Measurements from ENCODE around the gene TMEM25. TPM values are rescaled to one million over a fixed set of nuclear protein-coding genes. Genes with fewer than 3 reads are reported as not detected.
"Not testable (repeated sequence)": the region's sequence is repeated elsewhere in the genome, so short reads cannot be mapped to it uniquely, and the experiment has no call there.

TMEM25 gene
- 2.7 TPM for total RNA-seq
- long read RNA-seq, transcript TMEM25-201 (9 exons, 2,409 nt), result major isoform, 12 of 21 reads
- long read RNA-seq, partial matches to known transcripts, result 4 of 21 reads
- long read RNA-seq, other reads (novel, unspliced or antisense), result 2 of 21 reads

DNA sequence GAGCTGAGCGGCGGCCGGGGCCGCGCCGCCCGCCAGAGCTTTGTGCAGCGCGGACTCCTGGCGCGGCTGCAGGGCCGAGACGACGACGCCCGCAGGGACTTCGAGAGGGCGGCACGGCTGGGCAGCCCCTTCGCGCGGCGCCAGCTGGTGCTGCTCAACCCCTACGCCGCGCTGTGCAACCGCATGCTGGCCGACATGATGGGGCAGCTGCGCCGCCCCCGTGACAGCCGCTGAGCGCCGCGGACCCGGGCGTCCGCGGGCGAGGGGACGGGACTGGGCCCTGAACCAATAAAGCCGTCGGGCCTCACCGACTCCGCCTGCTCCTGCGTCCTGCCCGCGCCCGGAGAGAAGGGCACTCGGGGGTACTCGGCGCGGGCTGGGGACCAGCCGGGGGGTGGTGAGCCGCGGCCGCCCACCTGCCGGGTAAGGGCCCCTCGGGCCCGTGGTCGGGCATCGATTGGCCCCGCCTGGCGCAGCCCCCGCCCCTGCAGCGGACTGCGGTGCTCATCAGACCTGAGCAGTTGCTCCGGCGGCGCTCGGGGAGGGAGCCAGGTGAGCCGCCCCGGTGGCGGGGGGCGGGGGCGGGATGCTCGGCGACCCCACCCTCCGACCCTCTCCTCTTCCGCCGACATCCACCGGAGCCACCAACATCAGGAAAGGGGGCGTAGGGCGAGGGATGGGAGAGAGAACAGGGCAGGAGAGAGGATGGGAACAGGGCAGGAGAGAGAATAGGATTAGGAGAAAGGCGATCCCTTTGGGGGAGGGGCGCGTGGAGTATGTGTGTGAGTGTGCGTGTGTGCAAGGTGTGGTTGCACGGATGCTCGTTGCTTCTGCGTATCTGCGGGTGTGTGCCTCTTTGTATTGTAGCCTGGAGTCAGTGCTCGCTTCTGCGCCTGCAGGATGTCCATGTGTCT, at the start of gene TMEM25:
Gene TMEM25 (plus strand): TSS at position 510 of the 914 bp plus-strand sequence. CDS start 610 bp downstream, outside the sequence.
- DNase-seq (ENCODE audit: low spot score), result no peak

DNA sequence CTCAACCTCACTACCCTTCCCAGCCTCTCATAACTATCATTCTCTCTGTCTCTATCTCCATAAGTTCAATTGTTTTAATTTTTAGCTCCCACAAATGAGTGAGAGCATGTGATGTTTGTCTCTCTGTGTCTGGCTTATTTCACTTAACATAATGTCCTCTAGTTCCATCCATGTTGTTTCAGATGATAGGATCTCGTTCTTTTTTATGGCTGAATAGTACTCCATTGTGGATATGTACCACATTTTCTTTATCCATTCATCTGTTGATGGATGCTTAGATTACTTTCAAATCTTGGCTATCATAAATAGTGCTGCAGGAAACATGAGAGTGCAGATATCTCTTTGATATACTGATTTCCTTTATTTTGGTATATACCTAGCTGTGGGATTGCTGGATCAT, 49.8 kb upstream of the TMEM25 start:
- DNase-seq (ENCODE audit: low spot score), result not testable (repeated sequence)

DNA sequence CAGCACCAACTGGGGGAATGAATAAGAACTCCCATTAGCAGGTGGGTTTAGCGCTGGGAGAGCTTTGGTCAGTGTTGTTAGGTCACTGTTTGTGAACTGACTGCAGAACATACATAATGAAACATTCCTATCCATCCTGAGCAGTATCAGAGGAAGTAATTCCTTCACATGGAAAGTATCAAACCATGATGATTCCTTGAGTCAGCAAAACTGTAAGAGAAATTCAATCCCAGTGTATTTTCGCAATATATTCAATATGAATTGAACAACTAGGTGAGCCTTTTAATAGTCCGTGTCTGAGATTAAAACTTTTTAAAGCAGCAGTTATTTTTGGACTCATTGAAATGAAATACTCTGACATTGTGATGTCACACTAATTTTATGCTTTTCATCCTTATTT, 46.6 kb upstream of the TMEM25 start:
- no peak for DNase-seq (ENCODE audit: low spot score)

DNA sequence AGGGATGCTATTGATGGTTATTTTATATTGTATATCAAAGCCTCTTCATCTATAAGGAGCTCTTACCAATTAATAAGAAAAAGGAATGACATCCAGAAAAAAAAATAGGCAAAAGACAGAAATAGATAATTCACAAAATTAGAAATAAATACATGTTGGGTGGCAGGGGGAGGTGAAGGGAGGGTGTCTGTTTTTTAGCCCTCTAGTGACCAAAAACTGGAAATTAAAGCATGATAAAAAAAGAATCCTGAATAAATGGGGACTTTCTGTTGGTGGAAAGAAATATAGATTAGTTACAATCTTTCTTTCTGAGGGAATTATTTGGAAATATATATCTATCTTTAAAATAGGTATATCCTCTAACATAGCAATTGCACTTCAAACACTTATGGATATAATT, 45.7 kb upstream of the TMEM25 start:
- no peak for DNase-seq (ENCODE audit: low spot score)

DNA sequence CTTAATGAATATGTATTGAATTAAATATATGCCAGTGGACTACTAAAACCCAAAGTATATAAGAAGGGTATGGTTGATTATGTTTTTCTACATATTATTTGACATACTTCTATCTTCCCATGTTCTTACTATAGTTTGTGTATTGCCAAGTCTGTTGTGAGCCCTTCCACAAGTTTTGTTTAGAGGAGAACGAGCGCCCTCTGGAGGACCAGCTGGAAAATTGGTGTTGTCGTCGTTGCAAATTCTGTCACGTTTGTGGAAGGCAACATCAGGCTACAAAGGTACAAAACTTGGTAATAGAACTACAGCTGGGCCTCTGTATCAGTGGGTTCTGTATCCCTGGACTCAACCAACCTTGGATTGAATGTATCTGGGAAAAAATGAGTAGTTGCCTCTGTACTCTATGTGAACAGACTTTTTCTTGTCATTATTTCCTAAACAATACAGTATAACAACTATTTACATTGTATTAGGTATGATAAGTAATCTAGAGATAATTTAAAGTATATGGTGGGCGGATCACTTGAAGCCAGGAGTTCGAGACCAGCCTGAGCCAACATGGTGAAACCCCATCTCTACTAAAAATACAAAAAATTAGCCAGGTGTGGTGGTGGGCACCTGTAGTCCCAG, 42.4 kb upstream of the TMEM25 start:
- no peak for DNase-seq (ENCODE audit: low spot score)

DNA sequence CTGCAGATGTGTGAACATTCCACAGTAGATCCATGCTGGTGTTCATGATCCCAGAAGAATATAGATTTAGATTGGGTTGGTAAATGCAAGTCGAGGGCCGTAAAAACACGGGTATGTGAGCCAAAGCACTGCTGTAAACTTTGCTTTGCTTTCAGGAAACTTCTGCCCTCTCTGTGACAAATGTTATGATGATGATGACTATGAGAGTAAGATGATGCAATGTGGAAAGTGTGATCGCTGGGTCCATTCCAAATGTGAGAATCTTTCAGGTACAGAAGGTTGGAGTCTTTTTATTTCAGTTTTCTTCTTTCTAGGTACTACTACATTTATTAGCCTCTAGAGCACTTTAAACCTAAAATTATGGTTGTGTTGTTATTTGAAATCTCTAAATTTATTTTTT, 40.0 kb upstream of the TMEM25 start:
- DNase-seq (ENCODE audit: low spot score), result no peak

DNA sequence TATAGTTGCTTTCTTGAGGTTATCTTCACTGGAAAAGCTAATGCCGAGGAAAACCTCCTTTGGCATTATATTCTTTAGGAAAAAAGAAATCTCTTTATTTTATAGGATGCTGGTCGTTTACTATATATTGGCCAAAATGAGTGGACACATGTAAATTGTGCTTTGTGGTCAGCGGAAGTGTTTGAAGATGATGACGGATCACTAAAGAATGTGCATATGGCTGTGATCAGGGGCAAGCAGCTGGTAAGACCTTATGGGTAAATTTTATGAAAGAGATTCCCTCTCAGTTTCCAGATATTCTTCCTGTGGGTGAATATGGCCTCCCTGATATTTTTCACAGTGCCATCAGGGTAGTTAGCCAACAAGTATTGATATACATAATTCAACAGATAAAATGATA, 33.2 kb upstream of the TMEM25 start:
- DNase-seq (ENCODE audit: low spot score), result no peak

DNA sequence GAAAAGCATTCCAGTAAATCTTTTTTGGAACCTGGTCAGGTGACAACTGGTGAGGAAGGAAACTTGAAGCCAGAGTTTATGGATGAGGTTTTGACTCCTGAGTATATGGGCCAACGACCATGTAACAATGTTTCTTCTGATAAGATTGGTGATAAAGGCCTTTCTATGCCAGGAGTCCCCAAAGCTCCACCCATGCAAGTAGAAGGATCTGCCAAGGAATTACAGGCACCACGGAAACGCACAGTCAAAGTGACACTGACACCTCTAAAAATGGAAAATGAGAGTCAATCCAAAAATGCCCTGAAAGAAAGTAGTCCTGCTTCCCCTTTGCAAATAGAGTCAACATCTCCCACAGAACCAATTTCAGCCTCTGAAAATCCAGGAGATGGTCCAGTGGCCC, 27.8 kb upstream of the TMEM25 start:
- no peak for DNase-seq (ENCODE audit: low spot score)

DNA sequence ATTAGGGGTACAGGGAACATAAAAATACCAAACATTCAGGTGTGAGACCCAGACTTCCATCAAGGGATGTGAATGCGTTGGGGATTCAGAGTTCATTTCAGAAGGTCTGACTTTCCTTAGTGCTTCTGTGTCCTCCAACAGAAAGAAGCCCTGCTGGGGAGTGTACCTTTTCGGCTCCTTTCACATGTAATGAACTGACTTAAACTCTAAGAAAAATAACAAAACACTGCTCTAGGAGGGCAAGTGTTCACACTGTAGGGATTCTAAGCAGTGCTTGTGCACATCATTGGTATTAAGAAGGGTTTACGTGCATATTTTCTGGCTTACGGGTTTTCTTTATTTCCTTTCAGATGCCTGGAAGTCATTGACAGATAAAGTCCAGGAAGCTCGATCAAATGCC, 19.4 kb upstream of the TMEM25 start:
- no peak for DNase-seq (ENCODE audit: low spot score)

DNA sequence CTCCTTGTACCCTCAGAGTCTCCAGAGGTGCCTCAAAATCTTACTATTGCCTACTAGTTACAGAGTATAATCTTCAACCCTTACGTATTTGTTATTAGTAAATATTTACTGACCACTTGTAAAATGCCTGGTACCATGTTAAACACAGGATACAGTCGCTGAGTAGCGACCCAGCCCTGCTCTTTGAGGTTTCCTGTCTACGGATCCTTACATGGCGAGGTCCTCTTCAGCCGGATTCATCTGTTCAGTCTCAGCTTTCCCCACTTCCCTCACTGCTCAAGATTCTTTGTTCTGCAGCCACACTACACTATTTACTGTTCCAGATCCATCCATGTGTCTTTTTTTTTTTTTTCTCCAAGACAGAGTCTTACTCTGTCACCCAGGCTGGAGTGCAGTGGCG, 16.9 kb upstream of the TMEM25 start:
- no peak for DNase-seq (ENCODE audit: low spot score)

DNA sequence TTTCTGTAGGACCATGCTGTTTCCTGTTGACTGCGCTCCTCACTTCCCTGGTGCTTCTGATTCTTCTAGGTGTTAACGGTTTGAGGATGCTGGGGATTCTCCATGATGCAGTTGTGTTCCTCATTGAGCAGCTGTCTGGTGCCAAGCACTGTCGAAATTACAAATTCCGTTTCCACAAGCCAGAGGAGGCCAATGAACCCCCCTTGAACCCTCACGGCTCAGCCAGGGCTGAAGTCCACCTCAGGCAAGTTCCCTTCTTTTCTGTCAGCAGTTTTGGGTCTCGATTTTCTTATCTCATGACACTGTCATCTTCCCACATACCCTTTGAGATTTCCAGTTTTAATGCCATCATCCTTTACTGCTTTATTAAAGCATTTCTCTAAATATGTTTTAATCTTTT, 11.4 kb upstream of the TMEM25 start:
- DNase-seq (ENCODE audit: low spot score), result no peak

DNA sequence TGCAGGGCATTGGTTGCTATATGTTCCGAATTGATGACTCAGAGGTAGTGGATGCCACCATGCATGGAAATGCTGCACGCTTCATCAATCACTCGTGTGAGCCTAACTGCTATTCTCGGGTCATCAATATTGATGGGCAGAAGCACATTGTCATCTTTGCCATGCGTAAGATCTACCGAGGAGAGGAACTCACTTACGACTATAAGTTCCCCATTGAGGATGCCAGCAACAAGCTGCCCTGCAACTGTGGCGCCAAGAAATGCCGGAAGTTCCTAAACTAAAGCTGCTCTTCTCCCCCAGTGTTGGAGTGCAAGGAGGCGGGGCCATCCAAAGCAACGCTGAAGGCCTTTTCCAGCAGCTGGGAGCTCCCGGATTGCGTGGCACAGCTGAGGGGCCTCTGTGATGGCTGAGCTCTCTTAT, 9.1 kb upstream of the TMEM25 start:
- DNase-seq (ENCODE audit: low spot score), result no peak

DNA sequence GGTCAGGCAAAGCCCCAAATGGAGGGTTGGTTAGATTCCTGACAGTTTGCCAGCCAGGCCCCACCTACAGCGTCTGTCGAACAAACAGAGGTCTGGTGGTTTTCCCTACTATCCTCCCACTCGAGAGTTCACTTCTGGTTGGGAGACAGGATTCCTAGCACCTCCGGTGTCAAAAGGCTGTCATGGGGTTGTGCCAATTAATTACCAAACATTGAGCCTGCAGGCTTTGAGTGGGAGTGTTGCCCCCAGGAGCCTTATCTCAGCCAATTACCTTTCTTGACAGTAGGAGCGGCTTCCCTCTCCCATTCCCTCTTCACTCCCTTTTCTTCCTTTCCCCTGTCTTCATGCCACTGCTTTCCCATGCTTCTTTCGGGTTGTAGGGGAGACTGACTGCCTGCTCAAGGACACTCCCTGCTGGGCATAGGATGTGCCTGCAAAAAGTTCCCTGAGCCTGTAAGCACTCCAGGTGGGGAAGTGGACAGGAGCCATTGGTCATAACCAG, 8.4 kb upstream of the TMEM25 start:
- no peak for DNase-seq (ENCODE audit: low spot score)

DNA sequence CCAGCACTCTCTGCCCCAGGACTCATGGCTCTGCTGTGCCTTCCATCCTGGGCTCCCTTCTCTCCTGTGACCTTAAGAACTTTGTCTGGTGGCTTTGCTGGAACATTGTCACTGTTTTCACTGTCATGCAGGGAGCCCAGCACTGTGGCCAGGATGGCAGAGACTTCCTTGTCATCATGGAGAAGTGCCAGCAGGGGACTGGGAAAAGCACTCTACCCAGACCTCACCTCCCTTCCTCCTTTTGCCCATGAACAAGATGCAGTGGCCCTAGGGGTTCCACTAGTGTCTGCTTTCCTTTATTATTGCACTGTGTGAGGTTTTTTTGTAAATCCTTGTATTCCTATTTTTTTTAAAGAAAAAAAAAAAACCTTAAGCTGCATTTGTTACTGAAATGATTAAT, 6.6 kb upstream of the TMEM25 start:
- DNase-seq (ENCODE audit: low spot score), result no peak

DNA sequence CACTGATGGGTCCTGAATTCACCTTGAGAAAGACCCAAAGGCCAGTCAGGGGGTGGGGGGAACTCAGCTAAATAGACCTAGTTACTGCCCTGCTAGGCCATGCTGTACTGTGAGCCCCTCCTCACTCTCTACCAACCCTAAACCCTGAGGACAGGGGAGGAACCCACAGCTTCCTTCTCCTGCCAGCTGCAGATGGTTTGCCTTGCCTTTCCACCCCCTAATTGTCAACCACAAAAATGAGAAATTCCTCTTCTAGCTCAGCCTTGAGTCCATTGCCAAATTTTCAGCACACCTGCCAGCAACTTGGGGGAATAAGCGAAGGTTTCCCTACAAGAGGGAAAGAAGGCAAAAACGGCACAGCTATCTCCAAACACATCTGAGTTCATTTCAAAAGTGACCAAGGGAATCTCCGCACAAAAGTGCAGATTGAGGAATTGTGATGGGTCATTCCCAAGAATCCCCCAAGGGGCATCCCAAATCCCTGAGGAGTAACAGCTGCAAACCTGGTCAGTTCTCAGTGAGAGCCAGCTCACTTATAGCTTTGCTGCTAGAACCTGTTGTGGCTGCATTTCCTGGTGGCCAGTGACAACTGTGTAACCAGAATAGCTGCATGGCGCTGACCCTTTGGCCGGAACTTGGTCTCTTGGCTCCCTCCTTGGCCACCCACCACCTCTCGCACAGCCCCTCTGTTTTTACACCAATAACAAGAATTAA, 6.1 kb upstream of the TMEM25 start:
- no peak for DNase-seq (ENCODE audit: low spot score)

DNA sequence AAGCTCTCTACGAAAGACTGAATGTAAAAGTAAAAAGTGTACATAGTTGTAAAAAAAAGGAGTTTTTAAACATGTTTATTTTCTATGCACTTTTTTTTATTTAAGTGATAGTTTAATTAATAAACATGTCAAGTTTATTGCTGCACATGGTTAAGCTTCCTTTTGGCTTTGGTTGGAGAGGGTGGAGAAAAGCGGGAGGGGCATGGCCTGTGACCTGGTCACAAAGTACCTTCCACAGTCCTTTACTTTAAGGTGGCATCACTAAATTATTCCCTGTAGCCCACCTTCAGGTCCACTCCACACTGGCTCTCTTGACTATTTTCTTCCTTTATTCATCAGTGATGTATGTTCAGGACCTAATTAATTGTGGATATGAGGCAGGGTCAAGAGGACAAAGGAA, 4.3 kb upstream of the TMEM25 start:
- no peak for DNase-seq (ENCODE audit: low spot score)

DNA sequence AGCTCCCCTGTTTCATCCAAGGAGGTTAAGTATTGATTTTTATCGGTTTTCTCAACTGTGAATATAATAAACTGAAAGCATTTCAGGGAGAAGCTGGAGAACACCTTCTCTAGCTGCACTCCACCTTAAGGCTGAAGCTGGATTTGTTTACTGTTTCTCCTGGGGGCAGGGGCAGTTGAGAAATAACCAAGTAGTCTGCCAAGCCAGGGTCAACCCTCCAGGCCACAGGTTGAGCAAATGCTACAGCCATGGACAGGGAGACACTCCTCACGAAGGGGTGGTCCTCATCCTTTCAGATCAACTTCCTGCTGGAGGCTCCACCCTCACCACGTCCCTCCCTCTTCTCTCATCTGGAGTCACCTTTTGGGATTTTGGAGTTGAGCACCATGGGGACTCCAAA, 3.9 kb upstream of the TMEM25 start, which contains the start of gene TTC36:
Gene TTC36 (plus strand): TSS at position 366 of the 400 bp plus-strand sequence. CDS start 21 bp downstream, at position 387.
- no peak for DNase-seq (ENCODE audit: low spot score)

DNA sequence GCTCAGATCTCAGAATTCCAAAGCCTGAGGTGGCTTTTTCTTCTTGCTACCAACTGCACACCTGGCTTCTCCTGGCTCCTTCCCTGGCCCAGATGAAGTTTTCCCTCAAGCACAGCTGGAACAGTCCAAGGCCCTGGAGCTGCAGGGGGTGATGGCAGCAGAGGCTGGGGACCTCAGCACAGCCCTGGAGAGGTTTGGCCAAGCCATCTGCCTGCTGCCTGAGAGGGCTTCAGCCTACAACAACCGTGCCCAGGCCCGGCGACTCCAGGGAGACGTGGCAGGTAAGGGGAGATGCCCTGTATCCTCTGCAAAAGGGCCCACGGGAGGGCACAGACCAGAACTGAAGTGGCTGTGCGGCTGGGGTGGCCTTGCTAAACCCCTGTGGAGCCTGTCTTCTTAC, 2.5 kb upstream of the TMEM25 start:
- no peak for DNase-seq (ENCODE audit: low spot score)

DNA sequence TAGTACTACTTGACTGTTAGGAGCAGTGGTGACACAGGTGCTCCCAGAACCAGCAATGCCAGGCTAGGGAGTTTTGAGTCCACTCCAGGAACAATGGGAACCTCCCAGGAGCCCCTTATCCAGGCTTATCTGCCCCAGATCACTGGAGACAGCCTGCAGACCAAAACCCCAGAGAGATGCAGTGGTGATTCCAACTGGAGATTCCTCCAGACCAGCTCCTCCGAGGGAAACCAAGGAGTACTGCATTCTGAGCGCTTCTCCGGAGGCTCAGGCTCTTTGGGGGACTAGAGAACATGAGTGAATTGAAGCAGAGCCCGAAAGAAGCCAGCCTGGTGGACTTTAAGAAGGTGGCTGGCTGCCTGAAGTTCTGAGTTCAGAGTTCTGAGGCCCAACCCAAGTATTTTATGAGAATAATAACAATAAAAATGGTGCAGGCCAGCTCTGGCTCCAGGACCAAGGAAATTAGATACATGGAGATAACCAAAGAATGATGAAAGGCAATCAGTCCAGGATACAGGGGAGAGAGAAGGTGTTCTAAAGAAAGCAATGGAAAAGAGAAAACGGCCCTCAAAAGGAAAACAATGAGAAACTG, 1.3 kb upstream of the TMEM25 start:
- no peak for DNase-seq (ENCODE audit: low spot score)

DNA sequence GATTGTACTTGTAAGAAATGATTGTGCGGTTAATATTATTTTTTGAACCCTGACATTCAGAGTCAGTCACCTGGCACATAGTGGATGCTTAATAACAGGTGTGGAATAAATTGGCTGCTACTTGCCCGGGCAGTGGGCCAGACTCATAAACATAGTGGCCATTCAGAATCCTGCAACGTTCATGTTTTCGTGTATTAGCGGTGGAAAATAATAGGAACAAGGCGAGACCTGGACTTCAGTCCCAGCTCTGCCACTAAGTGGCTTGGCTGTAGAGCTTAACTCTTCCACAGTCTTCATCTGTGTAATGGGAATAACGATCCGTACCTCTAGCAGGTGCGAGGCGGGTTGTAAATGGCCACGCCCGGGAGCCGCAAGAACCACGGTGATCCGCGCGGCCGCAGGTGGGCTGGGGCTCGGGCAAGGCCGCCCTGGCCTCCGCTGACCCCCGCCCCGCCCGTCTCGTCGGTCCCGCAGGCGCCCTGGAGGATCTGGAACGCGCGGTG, 761 bp upstream of the TMEM25 start:
- no peak for DNase-seq (ENCODE audit: low spot score)

DNA sequence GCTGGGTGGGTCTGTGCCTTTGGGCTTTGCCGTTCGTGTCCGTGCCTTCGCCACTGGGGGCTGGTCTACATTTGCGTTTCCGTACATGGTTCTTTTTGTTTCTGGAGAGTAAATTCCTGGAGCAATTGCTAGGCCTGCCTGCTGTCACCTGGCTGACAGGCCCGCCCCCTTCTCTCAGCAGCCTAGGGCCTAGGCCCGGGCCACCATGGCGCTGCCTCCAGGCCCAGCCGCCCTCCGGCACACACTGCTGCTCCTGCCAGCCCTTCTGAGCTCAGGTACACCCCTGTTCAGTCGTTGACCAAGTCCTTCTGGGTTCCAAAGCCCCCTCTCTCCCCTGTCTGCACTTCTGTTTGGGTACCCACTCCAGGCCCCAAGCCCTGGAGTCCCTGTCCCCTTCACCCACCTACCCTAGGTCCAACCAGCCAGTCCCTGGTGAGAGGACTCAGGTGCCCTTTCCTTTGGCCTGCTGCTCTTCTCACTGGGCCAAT, 649 bp downstream of the TMEM25 start:
- no peak for DNase-seq (ENCODE audit: low spot score)

Measured in mesenteric fat pad (tissue), 1 donor.